HG03354 (cell line): ENCODE data around the gene MAPK8IP2.
"Not testable (repeated sequence)": the region's sequence is repeated elsewhere in the genome, so short reads cannot be mapped to it uniquely, and the experiment has no call there.

Source experiments
- ATAC-seq: cut with Tn5 transposase; IDR thresholded peaks from one replicate; pipeline ENCODE4 v1.9.1; 2021; ENCODE audit warnings: mild to moderate bottlenecking; ENCODE audit not compliant: unreplicated experiment, poor library complexity, severe bottlenecking

Gene MAPK8IP2

DNA sequence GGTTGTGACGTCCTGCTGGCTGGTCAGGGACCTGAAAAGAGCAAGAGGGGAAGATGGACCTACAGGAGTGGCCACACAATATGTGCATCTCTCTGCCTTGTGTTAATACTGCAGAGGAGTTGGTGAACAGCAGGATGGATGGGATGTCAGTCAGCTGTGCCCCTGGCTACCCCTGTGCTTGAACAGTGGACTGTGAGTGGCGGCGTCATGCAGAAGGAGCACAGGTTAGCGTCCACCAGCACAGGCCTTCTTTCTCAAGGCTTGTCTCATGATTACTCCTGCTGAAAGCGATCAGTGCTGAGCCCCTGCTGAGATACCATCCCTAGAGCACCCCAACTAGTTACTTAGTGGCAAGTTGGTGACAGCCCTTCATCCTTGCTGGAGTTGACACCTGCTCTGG lies 14.2 kb upstream of the MAPK8IP2 start:
- no peak for ATAC-seq

GRCh38 chr22:50587407-50587806 lies 13.2 kb upstream of the MAPK8IP2 start:
- ATAC-seq = no peak

- no peak for ATAC-seq
Observed at GRCh38 chr22:50595189-50595588, 5.4 kb upstream of the MAPK8IP2 start.

DNA sequence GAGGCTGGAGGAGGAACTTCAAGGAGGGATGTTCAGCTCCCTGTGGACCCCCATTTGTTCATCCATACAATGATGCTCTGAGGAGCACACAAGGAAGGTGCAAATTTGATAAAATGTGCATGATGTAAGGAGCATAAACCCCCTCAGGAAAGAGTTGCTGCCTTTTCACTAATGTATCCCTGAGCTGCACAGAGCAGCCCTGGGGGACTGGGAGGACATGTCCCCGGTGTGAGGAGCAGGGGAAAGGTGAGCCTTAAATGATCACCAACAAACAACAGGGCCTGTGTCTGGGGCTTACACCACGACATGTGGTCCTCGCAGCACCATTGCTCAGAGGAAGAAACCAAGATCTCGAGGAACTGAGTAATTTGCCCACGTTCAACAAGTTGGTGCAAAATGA lies 3.5 kb upstream of the MAPK8IP2 start:
- no peak for ATAC-seq

DNA sequence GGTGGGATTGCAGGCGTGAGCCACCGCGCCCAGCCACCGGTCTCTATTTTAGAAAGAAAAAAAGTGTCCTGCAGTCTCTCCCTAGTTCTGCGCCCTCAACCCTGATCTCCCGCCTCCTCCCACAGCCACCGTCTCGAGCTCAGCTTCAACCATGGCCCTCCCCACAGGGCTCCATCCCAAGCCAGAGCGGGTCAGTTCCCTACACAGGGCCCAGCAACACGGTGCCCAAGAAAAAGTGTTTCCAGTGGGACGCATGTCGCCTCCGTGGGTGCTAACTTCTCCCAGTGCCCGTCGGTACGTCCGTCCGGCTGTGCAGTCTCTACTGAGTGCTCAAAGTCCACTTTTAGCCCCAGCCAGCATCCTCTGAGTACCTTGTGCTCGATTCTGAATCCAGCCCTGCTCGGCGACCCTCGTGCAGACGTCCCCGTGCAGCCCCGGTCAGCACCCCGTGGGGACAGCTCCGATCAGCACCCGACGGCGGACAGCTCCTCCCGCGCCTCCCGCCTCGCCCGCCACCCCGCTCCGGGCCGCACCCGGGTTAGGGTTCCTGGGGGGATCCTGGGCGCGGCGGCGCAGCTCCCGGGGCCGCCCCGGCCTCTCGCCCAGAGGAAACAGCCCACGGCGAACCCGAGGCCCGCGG lies 657 bp upstream of the MAPK8IP2 start:
- no peak for ATAC-seq

DNA sequence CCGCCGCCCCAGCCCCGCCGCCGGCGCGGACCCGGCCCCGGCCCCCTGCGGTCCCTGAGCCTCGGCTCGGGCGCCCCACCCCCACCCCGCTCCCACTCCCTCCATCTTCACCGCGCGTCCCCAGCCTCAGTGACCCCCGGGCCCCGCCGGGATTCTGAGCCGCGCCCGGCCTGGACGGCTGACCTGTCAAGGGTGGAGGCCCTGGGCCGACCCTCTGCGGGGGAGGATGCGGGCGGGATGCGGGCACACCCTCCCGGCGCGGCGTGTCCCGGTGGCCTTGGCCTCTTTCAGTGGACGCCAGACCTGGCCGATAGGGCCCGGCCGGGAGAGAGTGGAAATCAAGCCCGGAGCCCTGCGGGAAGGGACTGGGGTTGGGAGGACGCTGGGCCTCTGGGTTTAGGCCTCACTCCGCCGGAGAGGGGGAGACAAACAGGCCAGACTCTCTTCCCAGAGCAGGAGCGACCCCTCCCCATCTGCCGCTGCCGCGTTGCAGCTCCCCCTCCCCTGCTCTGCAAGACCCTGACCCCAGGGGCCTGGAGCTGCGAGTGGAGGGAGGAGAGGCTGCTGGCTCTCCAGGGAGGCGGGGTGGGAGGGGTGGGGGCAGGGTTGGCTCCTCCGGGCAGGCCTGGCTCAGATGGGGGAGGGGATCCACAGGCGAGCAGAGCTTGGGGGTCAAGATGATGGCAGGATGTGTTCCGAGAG lies 525 bp downstream of the MAPK8IP2 start:
- no peak for ATAC-seq

DNA sequence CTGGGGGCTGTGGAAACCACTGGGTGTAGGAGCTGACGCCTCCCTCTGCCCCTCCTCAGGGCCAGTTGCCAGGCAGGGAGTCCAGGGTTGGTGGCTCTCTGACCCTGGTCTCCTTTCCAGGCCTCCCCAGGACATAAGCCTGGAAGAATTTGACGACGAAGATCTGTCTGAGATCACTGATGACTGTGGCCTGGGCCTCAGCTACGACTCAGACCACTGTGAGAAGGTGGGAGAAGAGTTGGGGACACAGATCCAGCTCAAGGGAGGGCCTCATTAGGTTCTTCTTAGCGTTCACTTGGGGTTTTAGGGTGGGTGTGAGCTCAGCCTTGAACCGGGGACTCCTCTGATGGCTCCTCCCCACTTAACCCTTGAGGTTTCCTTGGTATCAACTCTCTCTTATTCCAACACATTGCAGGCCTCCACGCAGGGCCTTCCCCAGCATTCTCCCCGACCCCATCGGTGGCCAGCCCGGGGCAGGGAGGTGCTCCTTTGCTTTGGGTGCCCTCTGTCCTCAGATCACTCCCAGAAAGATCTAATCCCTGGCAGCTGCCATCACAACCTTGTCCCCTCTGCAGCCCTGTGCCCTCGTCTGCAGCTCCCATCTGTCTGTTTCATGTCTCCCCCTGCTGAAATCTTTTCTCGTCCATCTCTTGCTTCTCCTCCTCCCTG lies 1.2 kb downstream of the MAPK8IP2 start:
- no peak for ATAC-seq

DNA sequence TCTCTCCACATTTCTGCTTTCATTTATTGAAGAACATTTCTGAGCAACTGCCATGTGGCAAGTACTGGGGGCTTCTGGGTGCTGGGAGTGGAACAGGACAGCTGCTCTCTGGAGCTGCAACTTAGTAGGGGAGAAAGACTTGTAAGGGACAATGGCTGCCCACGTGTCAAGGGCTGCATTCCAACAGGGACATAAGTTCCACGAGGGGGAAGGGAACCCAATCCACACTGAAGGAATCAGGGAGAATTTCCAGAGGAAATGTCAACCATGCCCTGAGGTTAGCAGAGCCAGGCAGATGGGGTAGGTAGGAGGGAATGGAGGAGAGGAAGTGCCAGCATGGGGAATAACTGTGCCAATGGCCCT lies 1.7 kb downstream of the MAPK8IP2 start:
- no peak for ATAC-seq

DNA sequence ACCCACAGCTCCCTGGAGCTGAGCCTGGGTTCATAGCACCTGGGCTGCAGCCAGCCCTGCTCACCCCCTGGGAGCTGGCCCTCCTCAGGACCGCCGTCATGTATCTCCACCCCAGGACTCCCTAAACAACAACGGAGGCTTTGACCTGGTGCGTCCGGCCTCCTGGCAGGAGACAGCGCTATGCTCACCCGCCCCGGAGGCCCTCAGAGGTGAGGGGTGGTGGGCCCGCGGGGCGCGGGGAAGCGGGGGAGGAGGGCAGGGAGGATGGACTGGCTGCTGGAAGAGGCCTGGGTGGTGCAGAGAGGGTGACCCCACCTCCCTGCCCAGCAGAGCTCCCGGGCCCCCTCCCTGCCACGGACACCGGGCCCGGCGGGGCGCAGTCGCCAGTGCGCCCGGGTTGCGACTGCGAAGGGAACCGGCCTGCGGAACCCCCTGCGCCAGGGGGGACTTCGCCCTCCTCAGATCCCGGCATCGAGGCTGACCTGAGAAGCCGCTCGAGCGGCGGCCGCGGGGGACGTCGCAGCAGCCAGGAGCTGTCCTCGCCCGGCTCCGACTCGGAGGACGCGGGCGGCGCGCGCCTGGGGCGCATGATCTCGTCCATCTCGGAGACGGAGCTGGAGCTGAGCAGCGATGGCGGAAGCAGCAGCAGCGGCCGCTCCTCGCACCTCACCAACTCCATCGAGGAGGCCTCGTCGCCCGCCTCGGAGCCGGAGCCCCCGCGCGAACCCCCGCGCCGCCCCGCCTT lies 3.1 kb downstream of the MAPK8IP2 start:
- no peak for ATAC-seq

DNA sequence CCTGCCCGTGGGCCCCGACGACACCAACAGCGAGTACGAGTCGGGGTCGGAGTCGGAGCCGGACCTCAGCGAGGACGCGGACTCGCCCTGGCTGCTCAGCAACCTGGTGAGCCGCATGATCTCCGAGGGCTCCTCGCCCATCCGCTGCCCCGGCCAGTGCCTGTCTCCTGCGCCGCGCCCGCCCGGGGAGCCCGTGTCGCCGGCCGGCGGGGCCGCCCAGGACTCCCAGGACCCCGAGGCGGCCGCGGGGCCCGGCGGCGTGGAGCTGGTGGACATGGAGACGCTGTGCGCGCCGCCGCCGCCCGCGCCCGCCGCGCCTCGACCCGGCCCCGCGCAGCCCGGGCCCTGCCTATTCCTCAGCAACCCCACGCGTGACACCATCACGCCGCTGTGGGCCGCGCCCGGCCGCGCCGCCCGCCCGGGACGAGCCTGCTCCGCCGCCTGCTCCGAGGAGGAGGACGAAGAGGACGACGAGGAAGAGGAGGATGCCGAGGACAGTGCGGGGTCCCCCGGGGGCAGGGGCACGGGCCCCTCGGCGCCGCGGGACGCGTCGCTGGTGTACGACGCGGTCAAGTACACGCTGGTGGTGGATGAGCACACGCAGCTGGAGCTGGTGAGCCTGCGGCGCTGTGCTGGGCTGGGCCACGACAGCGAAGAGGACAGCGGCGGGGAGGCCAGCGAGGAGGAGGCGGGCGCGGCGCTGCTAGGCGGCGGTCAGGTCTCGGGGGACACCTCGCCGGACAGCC lies 3.8 kb downstream of the MAPK8IP2 start:
- no peak for ATAC-seq

- ATAC-seq = no peak
Observed at GRCh38 chr22:50605002-50605612, 4.5 kb downstream of the MAPK8IP2 start.

GRCh38 chr22:50605613-50606074 lies 5.1 kb downstream of the MAPK8IP2 start:
- no peak for ATAC-seq

DNA sequence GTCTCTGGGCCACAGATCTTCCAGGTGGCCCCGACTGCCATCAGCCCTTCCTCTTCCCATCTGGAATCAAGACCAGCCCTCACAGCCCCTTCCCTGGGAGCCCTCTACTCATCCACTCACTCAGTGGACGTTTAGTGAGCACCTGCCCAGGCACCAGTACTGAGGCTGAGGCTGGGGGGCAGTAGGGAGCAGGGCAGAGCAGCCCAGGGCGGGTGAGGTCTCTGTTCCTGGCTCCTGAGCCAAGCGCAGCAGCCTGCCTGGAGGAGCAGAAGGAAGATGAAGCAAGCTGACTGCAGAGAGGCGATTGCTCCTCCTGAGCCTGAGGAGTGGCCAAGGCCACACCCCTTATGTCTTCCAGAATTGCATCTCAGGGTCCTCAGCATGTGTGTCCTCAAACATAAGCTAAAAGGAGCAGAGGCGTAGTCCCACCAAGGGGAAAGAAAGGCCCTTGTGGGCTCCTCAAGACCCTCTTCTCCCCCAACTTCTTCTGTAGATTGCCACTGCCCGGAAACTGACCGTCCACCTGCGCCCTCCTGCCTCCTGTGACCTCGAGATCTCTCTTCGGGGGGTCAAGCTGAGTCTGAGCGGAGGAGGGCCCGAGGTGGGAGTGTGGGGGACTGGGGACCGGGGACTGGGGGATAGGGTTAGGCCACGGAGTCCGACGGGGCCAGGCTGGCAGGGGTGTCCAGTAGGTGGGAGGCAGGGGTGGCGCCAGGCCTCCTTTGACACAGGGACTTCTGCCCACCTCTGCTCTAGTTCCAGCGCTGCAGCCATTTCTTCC lies 5.8 kb downstream of the MAPK8IP2 start:
- ATAC-seq = no peak

GRCh38 chr22:50606946-50607658 lies 6.5 kb downstream of the MAPK8IP2 start:
- ATAC-seq = no peak

GRCh38 chr22:50607659-50608020 lies 7.0 kb downstream of the MAPK8IP2 start:
- no peak for ATAC-seq

GRCh38 chr22:50608058-50608840 lies 7.7 kb downstream of the MAPK8IP2 start:
- ATAC-seq = not testable (repeated sequence)

- no peak for ATAC-seq
Observed at GRCh38 chr22:50608996-50609395, 8.4 kb downstream of the MAPK8IP2 start.
